ENCODE measurements around the gene MX2. TPM values are rescaled to one million over a fixed set of nuclear protein-coding genes. Genes with fewer than 3 reads are reported as not detected.

The MX2 gene
- total RNA-seq, 1 experiment from 2014 or later, result 56.7 TPM

- TF ChIP-seq REST (IDR thresholded peaks at IDR 0.05; ENCODE audit: insufficient read depth in 1 of 2, low read depth in 2 of 2, low read length in 1 of 2) (no peak), TCF7L2 (IDR thresholded peaks at IDR 0.05; ENCODE audit: low read depth, low read length) (no peak), CTCF (IDR thresholded peaks at IDR 0.05) (no peak), SIN3A (IDR thresholded peaks at IDR 0.05; ENCODE audit: borderline replicate concordance, insufficient read depth, low read depth, low read length) (no peak), POLR2AphosphoS5 (IDR thresholded peaks at IDR 0.05; ENCODE audit: low read depth, low read length) (no peak)
- POLR2A ChIA-PET, result no interaction called here
- CTCF ChIA-PET, result interaction anchor here (1.9 kb wide), 1 partner anchor 88 kb away, joined by 6 read pairs; no protein-coding TSS in a partner anchor
- peak overlapping the region; percentile 70 to 92 for H3K4me3 ChIP-seq (ENCODE audit: low read depth in 2 of 2, low read length in 2 of 2)
- peak overlapping the region; percentile 97 for H3K27ac ChIP-seq (ENCODE audit: low read length)
- no peaks in the 10 kb centered on the region for H3K27me3 ChIP-seq (ENCODE audit: control insufficient read depth, insufficient read depth, low read length)
- in situ Hi-C loops (cut with HindIII; ENCODE audit: low pct_unique_long_range_greater_than_20kb, low sequenced_read_pairs), result no loop called here
- no peaks in the 10 kb centered on the region for H3K4me1 ChIP-seq (ENCODE audit: control insufficient read depth, insufficient read depth, low read length)
- intact Hi-C loops (cut with micrococcal nuclease; ENCODE audit: unreplicated experiment), result no loop called here
- DNase-seq (ENCODE audit: low read depth, low spot score) (no peak), ATAC-seq (no peak)
- H3K36me3 ChIP-seq (ENCODE audit: control insufficient read depth, insufficient read depth, low read length), result no peaks in the 10 kb centered on the region
- no peaks in the 10 kb centered on the region for H3K9me3 ChIP-seq (ENCODE audit: control insufficient read depth, insufficient read depth, low read depth, low read length)
- BruUV-seq (replicated peaks), result no TSS peak
Observed at GRCh38 chr21:41370840-41371684, 9.2 kb downstream of the MX2 start.

GRCh38 chr21:41371685-41372030 lies 9.8 kb downstream of the MX2 start:
- Histone ChIP-seq H3K36me3 (ENCODE audit: control insufficient read depth, insufficient read depth, low read length) (no peaks in the 10 kb centered on the region), H3K27me3 (ENCODE audit: control insufficient read depth, insufficient read depth, low read length) (no peaks in the 10 kb centered on the region), H3K9me3 (ENCODE audit: control insufficient read depth, insufficient read depth, low read depth, low read length) (no peaks in the 10 kb centered on the region), H3K4me1 (ENCODE audit: control insufficient read depth, insufficient read depth, low read length) (no peaks in the 10 kb centered on the region), H3K27ac (ENCODE audit: low read length) (peak overlapping the region; percentile 97), H3K4me3 (ENCODE audit: low read depth in 2 of 2, low read length in 2 of 2) (peak overlapping the region; percentile 70 to 92)
- ATAC-seq (no peak), DNase-seq (ENCODE audit: low read depth, low spot score) (no peak)
- in situ Hi-C loops (cut with HindIII; ENCODE audit: low pct_unique_long_range_greater_than_20kb, low sequenced_read_pairs) (no loop called here), intact Hi-C loops (cut with micrococcal nuclease; ENCODE audit: unreplicated experiment) (no loop called here)
- ChIA-PET CTCF (no interaction called here), POLR2A (no interaction called here)
- TF ChIP-seq TCF7L2 (IDR thresholded peaks at IDR 0.05; ENCODE audit: low read depth, low read length) (no peak), REST (IDR thresholded peaks at IDR 0.05; ENCODE audit: insufficient read depth in 1 of 2, low read depth in 2 of 2, low read length in 1 of 2) (no peak), POLR2AphosphoS5 (IDR thresholded peaks at IDR 0.05; ENCODE audit: low read depth, low read length) (no peak), CTCF (IDR thresholded peaks at IDR 0.05) (no peak), SIN3A (IDR thresholded peaks at IDR 0.05; ENCODE audit: borderline replicate concordance, insufficient read depth, low read depth, low read length) (no peak)
- no TSS peak for BruUV-seq (replicated peaks)
